DMS53 (cell line): ENCODE data around the gene POU6F2.

ENCODE experiments used
- DNase-seq: peaks from one replicate; lab custom pipeline; 2025; lab: John Stamatoyannopoulos, UW

The POU6F2 gene

DNA sequence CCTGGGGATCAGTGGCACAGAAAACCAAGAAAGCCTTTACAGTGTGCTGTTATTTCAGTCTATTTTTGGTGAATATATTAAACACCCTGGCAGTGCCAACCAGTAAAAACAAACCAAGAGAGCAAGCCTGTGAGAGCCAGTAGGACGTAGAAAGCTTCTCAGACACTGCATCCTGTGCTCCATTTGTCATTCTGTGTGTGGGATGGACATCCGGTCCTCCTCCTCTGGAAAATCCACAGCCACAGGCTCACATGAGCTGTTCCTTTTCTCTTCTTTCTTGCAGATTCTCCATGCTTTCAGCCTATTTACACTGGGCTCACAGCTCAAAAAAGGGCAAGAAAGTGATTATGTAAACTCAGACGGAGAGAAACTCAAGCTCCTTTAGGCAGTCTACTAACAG is 468.8 kb downstream of the POU6F2 start:
- no peak for DNase-seq

DNA sequence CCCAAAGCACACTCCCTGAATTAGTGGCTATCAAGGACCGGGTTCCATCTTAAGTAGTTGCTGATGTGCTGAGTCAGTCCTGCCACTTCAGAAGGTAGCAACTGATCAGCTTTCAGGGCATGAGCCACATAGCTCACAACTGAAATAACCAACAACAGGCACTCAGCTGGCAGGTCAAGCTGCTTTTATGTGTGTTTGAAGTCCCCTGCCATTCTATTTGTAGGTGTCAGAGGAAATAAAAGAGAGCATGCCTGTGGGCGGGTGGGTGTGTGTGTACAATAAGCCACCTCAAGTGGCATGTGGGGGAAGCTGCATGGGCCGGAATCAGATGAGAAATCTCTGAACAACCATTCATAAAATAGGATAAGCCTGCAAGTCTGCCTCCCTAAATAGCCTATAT is 474.2 kb downstream of the POU6F2 start:
- peak; percentile 26 for DNase-seq

DNA sequence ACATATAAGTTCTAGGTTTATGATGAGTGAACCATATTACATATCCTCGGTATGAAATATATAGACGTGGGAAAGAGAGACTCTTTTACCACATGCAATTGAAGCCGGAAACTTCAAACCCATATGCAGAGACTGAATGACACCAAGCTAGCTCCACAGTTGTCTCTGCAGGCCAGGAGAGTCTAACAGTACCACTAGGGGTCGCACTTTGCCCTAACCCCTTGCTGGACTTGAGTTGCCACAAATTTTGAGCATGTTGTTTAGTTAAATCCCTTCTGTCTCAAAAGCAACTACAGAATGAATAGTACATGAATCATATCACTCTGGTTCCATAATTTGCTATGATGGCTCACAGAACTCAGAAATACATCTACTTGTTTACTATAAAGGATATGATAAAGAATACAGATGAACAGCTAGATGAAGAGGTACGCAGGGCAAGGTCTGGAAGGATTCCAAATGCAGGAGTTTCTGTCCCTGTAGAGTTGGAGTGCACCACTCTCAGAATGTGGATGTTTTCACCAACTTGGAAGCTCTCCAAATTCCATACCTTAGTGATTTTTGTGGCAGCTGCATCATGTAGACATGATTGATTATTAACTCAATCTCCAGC is 476.1 kb downstream of the POU6F2 start:
- DNase-seq = peak; percentile 70

DNA sequence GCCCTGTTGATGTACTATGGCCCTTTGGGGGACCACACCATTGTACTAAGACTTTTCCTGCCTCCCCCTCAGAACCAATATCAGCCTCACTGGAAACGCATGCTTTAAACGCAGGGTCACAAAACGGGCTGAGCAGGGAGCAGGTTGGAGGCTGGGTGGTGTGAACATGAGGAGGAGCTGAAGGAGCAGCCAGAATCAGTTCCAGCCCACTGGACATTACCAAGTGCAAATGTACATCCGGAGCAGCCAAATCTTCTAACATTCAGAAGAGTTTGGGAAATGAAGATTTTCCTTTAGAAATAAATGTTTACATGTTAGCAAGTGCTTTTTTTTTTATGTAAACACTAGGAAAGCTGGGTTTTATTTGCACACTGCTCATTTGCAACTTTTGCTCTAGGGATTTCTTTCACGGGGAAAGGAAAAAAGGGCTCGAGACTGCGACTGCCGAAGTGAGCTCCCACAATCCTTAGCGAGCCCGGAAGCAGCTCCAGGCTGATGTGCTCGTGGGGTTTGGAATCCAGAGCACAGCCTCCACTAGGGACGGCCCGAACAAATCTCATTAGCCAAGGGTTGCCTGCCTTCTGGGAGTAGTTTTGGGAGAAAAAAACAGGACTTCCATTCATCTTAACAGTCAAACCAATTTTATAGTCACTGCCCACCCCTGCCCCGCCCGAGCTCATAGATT is 480.5 kb downstream of the POU6F2 start:
- peak; percentile 67 for DNase-seq

DNA sequence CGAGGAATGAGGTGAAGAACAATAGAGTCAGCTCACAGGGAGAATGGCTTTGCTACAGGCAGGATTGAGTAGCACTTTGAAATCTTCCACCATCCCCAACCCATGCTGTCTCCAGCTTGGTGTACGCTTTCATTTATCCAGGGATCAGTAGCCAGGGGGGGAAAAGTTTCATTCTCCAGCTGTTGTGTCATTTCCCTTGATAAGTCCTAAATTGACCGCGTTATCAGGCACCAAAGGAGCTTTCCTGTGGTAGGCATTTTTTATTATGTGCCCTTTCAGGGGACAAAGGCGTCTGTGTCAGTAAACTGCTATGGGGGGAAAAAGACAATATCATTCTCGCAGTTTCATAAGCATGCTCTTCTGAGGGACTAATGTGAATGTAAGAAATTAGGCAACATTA is 481.9 kb downstream of the POU6F2 start:
- DNase-seq = no peak

DNA sequence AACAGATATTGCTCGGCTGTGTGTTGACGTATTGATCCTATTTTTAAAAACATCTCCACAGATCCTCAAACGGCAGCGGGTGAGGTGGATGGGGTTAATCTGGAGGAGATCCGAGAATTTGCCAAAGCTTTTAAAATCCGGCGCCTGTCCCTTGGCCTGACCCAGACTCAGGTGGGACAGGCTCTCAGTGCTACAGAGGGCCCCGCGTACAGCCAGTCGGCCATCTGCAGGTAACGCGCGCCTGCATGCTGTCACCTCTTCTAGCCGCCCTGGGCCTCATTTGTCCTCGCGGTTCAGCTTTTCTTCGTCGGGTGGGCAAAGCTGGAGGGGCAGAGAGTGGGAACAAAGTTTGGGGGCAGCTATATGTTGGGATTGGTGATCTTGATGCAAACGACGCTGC is 482.8 kb downstream of the POU6F2 start:
- no peak for DNase-seq

DNA sequence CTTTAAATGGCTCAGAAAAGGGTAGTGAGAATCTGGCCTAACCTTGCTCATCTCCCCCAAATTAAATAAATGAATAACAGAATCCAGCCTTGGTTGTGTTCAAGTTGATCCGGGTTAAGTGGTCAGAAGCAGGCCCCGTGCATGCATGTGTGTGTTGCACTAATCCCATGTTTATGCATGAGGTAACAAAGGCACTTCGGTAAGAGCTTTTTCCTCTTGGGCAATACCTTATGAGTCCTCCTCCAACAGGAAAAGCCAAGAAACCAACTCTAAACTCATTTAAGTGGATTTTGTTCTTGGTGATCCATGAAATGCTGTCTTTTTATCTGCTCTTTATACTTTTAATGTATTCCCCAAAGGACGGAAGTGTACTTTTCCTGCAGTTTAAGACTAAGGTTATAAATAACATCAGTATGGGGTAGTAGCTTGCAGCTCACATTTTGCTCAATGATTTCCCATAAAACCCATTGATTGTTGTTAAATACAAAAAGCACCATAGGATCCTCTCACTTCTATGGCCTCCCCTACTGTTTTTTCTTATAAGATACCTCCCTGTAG is 483.6 kb downstream of the POU6F2 start:
- no peak for DNase-seq

DNA sequence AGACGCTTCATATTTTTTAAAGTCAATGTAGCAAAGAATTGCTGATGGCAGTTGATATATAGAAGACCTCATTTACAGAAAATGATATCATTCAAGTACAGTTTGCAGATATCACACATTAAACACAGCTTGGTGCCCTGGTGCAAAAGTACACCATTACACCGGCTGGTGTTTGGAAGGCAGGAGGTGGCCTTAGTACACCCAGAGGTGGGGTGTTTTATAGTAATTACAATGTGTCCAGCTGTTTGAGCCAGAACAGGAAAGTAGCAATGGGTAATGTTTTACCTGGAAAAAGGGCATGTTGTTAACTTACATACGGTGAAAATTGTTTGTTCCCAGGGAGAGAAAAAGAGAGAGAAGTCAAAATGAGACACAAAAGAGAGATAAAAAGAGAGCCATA is 485.5 kb downstream of the POU6F2 start:
- no peak for DNase-seq

DNA sequence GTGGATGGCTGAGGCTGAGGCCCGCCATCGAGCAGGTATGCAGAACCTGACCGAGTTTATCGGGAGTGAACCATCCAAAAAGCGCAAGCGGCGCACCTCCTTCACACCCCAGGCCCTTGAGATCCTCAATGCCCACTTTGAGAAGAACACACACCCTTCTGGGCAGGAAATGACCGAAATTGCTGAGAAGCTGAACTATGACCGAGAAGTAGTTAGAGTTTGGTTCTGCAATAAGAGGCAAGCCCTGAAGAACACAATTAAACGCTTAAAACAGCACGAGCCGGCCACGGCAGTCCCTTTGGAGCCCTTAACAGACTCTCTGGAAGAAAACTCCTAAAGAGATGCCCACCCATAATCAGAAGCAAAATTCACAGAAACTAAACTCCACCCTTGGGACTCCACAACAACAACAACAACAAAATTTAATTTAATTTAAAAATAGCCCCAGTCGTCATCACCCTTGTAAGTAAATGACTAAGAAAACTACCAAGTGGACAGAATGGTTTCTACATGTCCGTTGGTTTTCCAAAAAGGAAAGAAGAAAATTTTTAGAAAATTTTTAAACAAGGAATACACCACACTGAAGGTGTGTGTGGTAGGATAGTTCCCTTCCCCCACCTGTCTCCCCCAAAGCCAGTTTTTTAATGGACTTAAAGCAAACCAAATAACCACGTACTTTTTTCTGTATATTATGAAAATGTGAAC is 486.8 kb downstream of the POU6F2 start:
- no peak for DNase-seq

DNA sequence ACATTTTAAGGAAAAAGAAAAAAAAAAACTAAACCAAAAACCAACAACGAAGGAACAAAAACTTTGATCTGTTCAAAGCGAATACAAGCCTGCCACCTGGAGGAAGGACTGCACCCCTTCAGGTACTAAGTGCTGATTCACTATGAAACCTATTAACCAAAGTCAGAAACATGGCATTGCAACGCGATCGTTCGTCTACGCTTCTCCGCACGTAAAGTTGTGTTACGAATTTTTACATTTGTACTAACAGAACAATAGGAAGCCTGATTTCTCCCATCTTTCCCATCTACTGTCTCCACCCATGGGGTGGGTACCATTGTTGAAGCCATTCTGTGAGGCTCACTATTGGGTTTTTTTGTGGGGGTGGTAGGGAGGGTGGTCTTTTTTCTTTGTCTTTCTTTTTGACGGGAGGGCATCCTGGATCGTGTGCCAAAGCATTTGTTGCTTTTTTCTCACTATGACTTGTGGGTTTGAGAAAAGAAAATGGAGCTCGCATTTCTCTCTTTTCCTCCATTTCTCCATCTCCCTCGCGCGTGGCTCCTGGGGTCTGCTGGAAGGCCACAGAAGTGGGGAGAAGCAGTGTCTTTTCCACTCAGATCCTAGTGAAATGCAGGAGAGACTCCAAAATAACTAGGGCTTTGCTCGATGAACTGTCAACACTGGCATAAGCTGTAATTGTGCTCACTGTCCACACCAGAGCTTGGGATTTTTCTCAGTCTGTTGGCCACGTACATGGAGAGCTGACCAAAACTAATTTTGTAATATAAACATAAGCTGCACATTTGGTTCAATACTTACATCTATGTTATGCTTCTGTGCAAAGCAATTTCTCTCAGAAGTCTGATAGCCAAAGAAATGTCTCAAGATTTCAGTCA is 487.6 kb downstream of the POU6F2 start:
- DNase-seq = peak; percentile 83

DNA sequence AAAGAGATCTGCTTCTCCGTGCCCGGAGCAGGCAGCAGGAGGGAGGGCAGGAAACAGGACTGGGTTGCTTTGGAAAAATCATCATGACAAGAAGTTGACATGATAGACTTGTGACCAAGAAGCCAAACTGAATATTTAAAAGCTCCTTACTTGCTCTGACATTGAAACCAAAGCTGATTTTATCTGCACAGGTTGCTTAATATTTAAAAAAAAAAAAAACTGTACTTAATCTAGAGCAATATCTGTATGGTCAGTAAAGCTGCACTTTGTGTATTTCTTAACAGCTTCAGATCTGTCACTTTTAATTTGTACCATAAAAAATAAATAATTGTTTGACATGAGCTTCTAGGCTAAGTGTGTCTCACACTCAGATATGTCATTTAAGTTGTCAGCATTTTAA is 490.6 kb downstream of the POU6F2 start:
- DNase-seq = no peak

DNA sequence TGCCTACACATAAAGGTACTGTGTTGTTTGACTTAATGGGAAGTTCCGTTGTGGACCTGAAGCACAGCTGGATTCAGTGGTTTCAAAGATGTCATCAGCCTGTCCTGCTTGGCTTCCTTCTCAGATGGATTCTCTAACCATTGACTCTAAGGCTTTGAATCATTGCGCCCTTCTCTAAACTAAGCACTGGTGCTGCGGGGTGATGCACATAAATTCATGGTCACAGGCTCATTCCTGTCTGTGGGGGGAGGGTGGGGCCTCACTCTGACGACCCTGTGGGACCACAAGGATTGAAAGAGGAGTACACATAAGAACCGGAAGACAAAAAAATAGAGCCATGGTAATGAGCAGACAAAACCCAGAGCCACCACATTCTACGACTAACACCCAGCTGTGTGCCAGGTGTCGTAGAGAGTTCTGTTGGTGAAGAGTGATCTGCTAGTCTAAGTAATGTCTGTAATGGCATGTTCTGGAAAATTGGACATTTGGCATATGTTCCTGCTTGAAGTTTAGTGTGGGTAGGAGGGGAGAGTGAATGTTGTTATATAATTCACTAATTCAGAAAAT is 491.2 kb downstream of the POU6F2 start:
- DNase-seq = no peak

DNA sequence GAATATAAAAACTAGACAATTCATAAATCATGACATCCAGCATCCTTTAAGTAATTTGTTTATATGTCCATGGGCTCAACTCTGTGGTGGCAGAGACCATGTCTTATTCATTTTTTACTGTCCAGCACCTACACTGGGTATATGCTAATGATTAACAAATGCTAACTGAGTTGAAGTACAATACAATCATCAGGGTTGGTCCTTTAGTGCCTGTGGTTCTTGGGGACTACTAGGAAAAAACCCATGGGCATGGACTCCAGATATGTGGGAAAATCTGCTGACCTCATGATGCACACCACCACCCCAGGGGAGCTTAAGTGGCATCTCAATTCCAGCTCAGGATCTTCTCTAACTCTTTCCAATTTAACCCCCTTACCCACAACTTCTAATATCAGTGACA is 503.2 kb downstream of the POU6F2 start:
- DNase-seq = peak; percentile 16

DNA sequence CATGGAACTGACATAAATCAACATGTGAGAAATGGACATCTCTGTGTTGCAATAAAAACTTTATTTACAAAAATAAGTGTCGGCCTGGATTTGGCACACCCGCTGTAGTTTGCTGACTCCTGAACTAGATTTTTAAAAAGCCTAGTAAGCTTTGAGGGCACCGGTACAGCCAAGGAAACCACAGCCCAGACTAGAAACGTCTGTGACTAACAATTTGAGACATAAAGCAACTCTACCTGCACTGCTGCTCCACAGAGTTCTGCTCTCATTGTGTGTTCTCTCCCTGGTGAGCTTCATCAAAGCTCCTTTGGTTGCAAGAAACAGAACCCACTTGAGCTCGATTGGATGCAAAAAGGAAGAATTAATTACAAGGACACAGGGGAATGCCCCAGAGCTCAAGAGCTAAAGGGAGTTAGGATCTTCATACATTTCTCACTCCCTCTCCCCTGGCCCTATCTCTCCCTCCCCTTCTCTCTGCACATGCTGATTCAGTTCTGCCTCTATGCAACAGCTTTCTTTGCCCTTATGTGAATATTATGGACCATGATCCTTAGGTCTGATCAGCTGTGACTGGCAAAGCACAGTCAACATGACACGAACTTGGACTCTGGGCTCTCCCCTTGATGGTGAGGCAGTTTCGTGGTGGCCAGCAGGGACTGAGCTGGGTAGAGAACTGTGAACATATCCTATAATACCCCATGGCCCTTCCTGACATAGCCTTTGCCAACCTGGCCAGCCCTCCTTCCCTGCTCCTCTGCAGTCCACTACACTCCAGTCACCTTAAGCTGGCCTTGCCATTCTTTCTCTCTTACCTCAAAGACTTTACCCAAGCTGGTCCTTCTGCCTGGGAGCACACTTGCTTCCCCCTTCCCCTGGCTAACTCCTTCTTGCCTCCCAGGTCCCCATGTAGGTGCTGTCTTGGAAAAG is 511.0 kb downstream of the POU6F2 start:
- no peak for DNase-seq

DNA sequence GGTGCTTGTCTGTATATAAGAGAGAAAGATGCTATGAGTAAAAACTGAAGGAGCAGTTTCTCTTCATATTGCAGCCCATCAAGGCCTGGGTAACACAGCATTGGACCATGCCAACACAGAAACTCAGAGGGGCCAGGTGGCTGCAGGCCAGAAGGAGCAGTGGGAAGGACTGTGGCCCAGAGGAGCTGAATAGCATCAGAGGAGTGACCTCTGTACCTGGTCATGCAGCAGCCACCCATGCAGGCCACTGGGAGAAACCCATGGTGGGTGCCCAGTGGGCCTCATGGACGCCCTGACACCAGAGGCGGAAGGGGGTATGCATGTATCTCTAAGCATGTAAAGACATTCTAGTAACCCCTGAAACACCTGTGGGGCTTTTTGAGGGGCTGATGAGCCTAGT is 512.6 kb downstream of the POU6F2 start:
- DNase-seq = no peak

DNA sequence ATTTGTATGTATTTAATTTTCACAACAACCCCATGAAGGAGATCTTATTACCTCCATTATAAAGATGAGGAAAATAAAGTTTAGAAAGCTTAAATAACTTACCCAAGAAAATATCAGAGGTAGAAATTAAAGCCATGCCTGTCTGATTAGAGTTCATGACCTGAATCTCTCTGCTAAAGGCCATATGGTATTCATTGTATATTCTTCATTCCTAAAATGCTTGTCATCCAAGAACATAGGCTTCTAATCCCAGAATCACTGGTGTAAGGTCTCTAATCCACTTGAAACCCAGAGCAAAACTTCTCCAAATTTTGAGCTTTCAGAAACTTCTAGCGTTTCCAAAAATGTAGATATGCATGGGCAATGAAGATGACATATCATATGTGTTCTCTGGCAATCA is 516.2 kb downstream of the POU6F2 start:
- no peak for DNase-seq

DNA sequence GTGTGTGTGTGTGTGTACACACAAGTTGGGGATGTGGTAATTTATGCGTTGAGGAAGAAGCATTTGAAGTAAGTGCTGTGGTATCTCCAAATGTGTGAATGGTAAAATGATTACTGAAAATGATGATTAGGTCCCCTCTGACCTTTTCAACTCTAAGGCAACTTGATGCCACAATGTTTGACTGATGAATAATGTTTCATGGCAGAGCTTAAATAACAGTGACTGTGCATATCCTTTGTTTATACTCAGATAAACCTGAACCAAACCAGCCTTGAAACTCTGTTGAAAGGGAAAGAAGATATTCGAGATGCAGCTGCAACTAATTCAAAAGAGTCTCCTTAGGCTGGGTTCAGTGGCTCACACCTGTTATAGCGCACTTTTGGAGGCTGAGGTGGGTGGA is 523.6 kb downstream of the POU6F2 start:
- DNase-seq = no peak

DNA sequence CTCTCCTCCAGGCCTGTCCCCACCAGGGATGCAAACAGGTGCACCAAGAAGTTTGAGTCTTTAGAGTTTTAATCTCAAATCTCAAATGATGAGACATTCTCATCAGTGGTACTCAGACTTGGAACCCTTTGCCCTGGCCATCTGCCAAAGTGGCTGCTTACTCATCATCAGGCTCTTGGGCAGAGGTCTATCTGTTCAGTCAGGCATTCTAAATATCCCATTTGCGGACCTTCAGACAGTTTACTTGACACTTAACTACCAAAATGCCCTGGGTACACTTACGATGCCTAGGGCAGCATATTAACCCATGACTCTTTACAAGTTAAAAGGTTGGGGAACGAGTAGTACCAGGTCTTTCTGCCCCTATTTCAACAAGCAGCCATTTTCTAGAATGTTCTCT is 527.3 kb downstream of the POU6F2 start:
- DNase-seq = peak; percentile 57

DNA sequence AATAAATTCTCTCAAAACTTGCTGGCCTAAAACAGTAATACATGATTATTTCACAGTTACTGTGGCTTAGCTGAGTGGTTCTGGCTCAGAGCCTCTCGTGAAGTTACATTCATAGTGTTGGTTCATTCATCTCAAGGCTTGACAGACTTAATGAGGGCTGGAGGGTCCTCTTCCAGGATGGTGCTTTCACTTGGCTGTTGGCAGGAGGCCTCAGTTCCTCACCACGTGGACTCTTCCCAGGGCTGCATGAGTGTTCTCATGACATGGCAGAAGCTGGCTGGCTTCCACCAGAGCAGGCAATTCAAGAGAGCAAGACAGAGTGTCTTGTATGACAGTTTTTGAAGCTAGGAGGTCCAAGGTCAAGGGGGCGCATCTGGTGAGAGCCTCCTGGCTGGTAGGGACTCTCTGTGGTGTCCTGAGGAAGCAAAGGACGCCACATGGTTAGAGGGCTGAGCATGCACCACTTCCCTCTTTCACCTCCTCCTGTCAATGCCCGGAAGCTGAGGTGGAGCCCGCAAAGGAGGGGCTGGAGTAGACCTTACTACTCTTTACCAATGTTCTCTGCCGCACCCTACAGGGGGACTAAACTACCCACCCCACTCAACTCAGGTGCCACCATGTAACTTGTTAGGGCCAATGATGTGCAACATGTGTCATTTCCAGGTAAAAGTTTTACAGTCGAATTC is 530.3 kb downstream of the POU6F2 start:
- DNase-seq = no peak

DNA sequence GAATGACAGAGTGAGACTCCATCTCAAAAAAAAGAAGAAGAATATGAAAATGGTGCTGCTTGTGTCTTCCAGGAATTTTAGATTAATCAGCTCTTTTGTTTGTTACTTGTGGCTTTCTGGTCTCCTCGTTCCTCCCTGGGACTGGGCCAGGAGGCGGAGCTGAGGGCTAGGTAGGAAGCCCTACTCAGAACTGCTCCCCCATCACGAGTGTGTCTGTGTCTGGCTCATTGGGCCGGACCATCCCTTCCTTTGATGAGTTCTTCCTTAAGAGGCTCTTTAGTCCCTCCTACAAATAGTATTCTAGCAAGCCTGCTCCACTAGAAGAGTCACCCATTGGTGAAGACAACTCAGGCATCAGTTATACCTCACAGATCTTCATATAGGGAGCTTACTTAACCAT is 531.7 kb downstream of the POU6F2 start:
- no peak for DNase-seq
